Endothelial cell of umbilical vein (primary cell): ENCODE measurements around the gene CPED1. TPM values are rescaled to one million over a fixed set of nuclear protein-coding genes. Genes with fewer than 3 reads are reported as not detected.

Experiments
- BruUV-seq: library from RNA; stranded (reverse); fragments of 400-500 nt; replicated peaks from 2 replicates; lab custom pipeline; 2021; lab: Mats Ljungman, UMichigan
- CTCF ChIA-PET: fragments of 300-600, 350-600 bp; sonication (Branson Sonifier 250); formaldehyde crosslinking; loops from one replicate; lab custom pipeline; 2021; ENCODE audit warnings: antibody characterized with exemption, inconsistent platforms; lab: Charles Lee
- POLR2A ChIA-PET: fragments of 300-600, 350-600 bp; sonication (Branson Sonifier 250); formaldehyde crosslinking; loops from one replicate; lab custom pipeline; 2021; ENCODE audit warnings: antibody characterized with exemption, inconsistent platforms; lab: Charles Lee
- DNase-seq: peaks from one replicate; pipeline ENCODE4 v3.0.0-alpha.2; 2011; ENCODE audit warnings: low read depth, low spot score
- FAIRE-seq: peaks from 2 replicates; lab custom pipeline; 2011; peaks lifted over from hg19 to GRCh38; lab: Jason Lieb, UNC
- H2AFZ ChIP-seq: 2 replicates; pipeline ENCODE4 v1.6.0; 2012; ENCODE audit warnings: low read depth, low read length, control low read depth, inconsistent platforms
- H3K27ac ChIP-seq: 2 replicates; pipeline ENCODE4 v1.5.1; 2011; ENCODE audit warnings: low read depth, mild to moderate bottlenecking, control low read depth, low read length, moderate library complexity; ENCODE audit not compliant: insufficient read depth
- H3K27me3 ChIP-seq, 2 experiments: 2 replicates each; pipeline versions ENCODE4 v1.6.0 to v1.6.1; 2011; ENCODE audit warnings: low read length in 2 of 2, mixed read lengths in 1 of 2; ENCODE audit not compliant: control insufficient read depth in 2 of 2, insufficient read depth in 2 of 2
- H3K36me3 ChIP-seq, 2 experiments: 2 replicates in 1 of 2; 3 replicates in 1 of 2; pipeline ENCODE4 v1.5.1; 2011; ENCODE audit warnings: low read length in 2 of 2, mild to moderate bottlenecking in 1 of 2, moderate library complexity in 1 of 2; ENCODE audit not compliant: control insufficient read depth in 2 of 2, insufficient read depth in 2 of 2; ENCODE audit errors: extremely low read depth in 1 of 2
- H3K4me1 ChIP-seq: 3 replicates; pipeline ENCODE4 v1.5.1; 2011; ENCODE audit warnings: mild to moderate bottlenecking, low read length; ENCODE audit not compliant: control insufficient read depth, insufficient read depth; ENCODE audit errors: extremely low read depth
- H3K4me2 ChIP-seq: 2 replicates; pipeline ENCODE4 v1.6.1; 2011; ENCODE audit warnings: low read length, control low read depth, mixed read lengths; ENCODE audit not compliant: insufficient read depth
- H3K4me3 ChIP-seq, 3 experiments: fragments of 200-600 bp in 1 of 3; sonication (generic), shearing (Covaris generic) in 1 of 3; replicated peaks in 1 of 3; 2 replicates each; pipeline ENCODE4 v1.5.1; 2011 to 2016; ENCODE audit warnings: control low read depth in 3 of 3, low read length in 3 of 3, mild to moderate bottlenecking in 2 of 3, inconsistent platforms in 1 of 3, low read depth in 1 of 3, moderate library complexity in 1 of 3; ENCODE audit not compliant: insufficient read depth in 1 of 3
- H3K79me2 ChIP-seq: 2 replicates; pipeline ENCODE4 v1.6.0; 2012; ENCODE audit warnings: low read length, inconsistent platforms; ENCODE audit not compliant: control insufficient read depth, insufficient read depth
- H3K9ac ChIP-seq: replicated peaks from 2 replicates; pipeline ENCODE3; 2011; ENCODE audit warnings: low read length, control low read depth; ENCODE audit not compliant: insufficient read depth; ENCODE audit errors: extremely low read depth
- H3K9me1 ChIP-seq: replicated peaks from 3 replicates; pipeline ENCODE4 v1.6.0; 2011; ENCODE audit warnings: mild to moderate bottlenecking, low read length; ENCODE audit not compliant: control insufficient read depth, insufficient read depth; ENCODE audit errors: extremely low read depth
- H3K9me3 ChIP-seq: replicated peaks from 2 replicates; pipeline ENCODE4 v1.5.1; 2012; ENCODE audit warnings: low read length, inconsistent platforms; ENCODE audit not compliant: control insufficient read depth, insufficient read depth
- H4K20me1 ChIP-seq: replicated peaks from 2 replicates; pipeline ENCODE3; 2011; ENCODE audit warnings: mild to moderate bottlenecking, low read length; ENCODE audit not compliant: control insufficient read depth, insufficient read depth; ENCODE audit errors: extremely low read depth
- CTCF ChIP-seq, 2 donors: IDR thresholded peaks; 1 replicate in 1 of 2; 2 replicates in 1 of 2; pipeline ENCODE4 v1.5.1; 2011; ENCODE audit warnings: low read length in 2 of 2, mild to moderate bottlenecking in 2 of 2, moderate library complexity in 2 of 2, control low read depth in 1 of 2, inconsistent platforms in 1 of 2, low read depth in 1 of 2; ENCODE audit not compliant: insufficient read depth in 1 of 2; ENCODE audit errors: extremely low read depth in 1 of 2
- EZH2 ChIP-seq: IDR thresholded peaks from 2 replicates; pipeline ENCODE4 v1.6.1; 2012; ENCODE audit warnings: borderline replicate concordance, low read depth, mild to moderate bottlenecking, moderate library complexity, low read length, inconsistent platforms; ENCODE audit not compliant: severe bottlenecking
- FOS ChIP-seq: IDR thresholded peaks from 2 replicates; pipeline ENCODE4 v1.6.1; 2011; ENCODE audit warnings: mild to moderate bottlenecking, low read length, moderate library complexity, borderline replicate concordance; ENCODE audit not compliant: insufficient read depth
- GATA2 ChIP-seq: IDR thresholded peaks from 2 replicates; pipeline ENCODE4 v1.7.0; 2011; ENCODE audit warnings: low read depth, mild to moderate bottlenecking, moderate library complexity, mixed read lengths, low read length; ENCODE audit not compliant: insufficient read length, insufficient read depth
- JUN ChIP-seq: IDR thresholded peaks from 2 replicates; pipeline ENCODE4 v1.6.1; 2011; ENCODE audit warnings: borderline replicate concordance, low read depth; ENCODE audit not compliant: insufficient read length, insufficient read depth
- MYC ChIP-seq: IDR thresholded peaks from one replicate; pipeline ENCODE4 v1.6.1; 2011; ENCODE audit warnings: mild to moderate bottlenecking, low read depth, low read length
- POLR2A ChIP-seq: IDR thresholded peaks from 2 replicates; pipeline ENCODE4 v1.6.1; 2012; ENCODE audit warnings: low read depth, mild to moderate bottlenecking, control low read depth, low read length
- POLR2AphosphoS5 ChIP-seq: IDR thresholded peaks from 2 replicates; pipeline ENCODE4 v1.6.1; 2012; ENCODE audit warnings: low read depth, mild to moderate bottlenecking, control low read depth, low read length, moderate library complexity; ENCODE audit not compliant: insufficient read depth
- dilution Hi-C: fragments of 300-500 bp; cut with MboI; formaldehyde crosslinking; loops from one replicate; pipeline ENCODE4 v1.15.0; 2019; ENCODE audit warnings: low sequenced_read_pairs; ENCODE audit not compliant: extremely low pct_ligation_motif_present
- intact Hi-C: fragments of 100-400 bp; cut with micrococcal nuclease; formaldehyde crosslinking; loops from one replicate; pipeline ENCODE4 v1.10.0; 2022
- polyA plus RNA-seq, 4 experiments: library from polyadenylated mRNA; depleted of rRNA in 3 of 4; stranded (reverse) in 3 of 4; unstranded in 1 of 4; fragments of >200 nt; gene quantifications; 2 replicates each; pipeline versions ENCODE4 v1.2.1 to v1.2.3, GENCODE V29; 2011 to 2012; ENCODE audit warnings: missing spikeins in 1 of 4
- total RNA-seq: library from RNA; stranded (reverse); gene quantifications from 2 replicates; pipeline ENCODE4 v1.2.3, GENCODE V29; 2021
- TF ChIP-seq, protein P1 (sequence below): IDR thresholded peaks from 2 replicates; pipeline ENCODE4 v1.6.1; 2011; ENCODE audit not compliant: insufficient read depth, insufficient read length

The CPED1 gene
- total and polyA plus RNA-seq, 2 donors (not counting 3 experiments of a cell fraction or from before 2014, with no cell fraction given) = 0.22 to 3.0 TPM

DNA sequence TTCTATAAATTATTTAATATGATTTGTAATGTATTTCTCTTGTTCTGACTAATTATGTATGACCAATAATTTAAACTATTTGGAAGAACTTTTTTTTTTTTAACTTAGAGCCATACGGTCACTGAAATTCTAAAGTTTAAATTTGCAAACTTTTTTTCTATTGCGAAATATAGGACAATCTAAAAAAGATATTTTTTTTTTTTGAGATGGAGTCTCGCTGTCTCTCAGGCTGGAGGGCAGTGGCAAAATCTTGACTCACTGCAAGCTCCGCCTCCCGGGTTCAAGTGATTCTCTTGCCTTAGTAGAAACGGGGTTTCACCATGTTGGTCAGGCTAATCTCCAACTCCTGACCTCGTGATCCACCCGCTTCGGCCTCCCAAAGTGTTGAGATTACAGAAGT is 130.5 kb downstream of the CPED1 start:
- Histone ChIP-seq H4K20me1 (no peaks in the 10 kb centered on the region), H3K79me2 (no peaks in the 10 kb centered on the region), H3K4me3 (no peak overlapping the region), H3K36me3 (no peaks in the 10 kb centered on the region), H3K27ac (no peak overlapping the region), H3K27me3 (peaks cover 0 to 3% of the 10 kb centered on the region in 2 experiments), H3K4me1 (no peaks in the 10 kb centered on the region), H2AFZ (no peak overlapping the region), H3K9me1 (no peaks in the 10 kb centered on the region), H3K9ac (no peak overlapping the region), H3K4me2 (no peak overlapping the region), H3K9me3 (no peaks in the 10 kb centered on the region)
- CTCF ChIA-PET = interaction anchor here (1.7 kb wide), 1 partner anchor 11 kb away, joined by 6 read pairs; no protein-coding TSS in a partner anchor
- dilution Hi-C loops (no loop called here), intact Hi-C loops (no loop called here)
- TF ChIP-seq MYC (no peak), FOS (no peak), JUN (no peak), GATA2 (no peak), POLR2A (no peak), EZH2 (no peak), POLR2AphosphoS5 (no peak), CTCF (IDR thresholded peaks at IDR 0.05; ENCODE audit: extremely low read depth in 1 of 2, insufficient read depth in 1 of 2, low read depth in 1 of 2, low read length in 2 of 2) (no peak)
- TF ChIP-seq, protein P1, sequence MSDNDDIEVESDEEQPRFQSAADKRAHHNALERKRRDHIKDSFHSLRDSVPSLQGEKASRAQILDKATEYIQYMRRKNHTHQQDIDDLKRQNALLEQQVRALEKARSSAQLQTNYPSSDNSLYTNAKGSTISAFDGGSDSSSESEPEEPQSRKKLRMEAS = no peak
- no peak for DNase-seq
- no TSS peak for BruUV-seq
- FAIRE-seq = no peak
- POLR2A ChIA-PET = no interaction called here
